Panc1 (cell line): ENCODE results near the gene MAGI2. TPM values are rescaled to one million over a fixed set of nuclear protein-coding genes. Genes with fewer than 3 reads are reported as not detected.

ENCODE experiments used
- ATAC-seq: fragments of 200-7000 bp; cut with Tn5 transposase; 2 replicates; pipeline ENCODE4 v1.9.1; 2020; ENCODE audit warnings: mild to moderate bottlenecking, moderate library complexity
- BruUV-seq: library from RNA; stranded (reverse); fragments of 400-500 nt; replicated peaks from 2 replicates; lab custom pipeline; 2021; lab: Mats Ljungman, UMichigan
- CTCF ChIA-PET: fragments of 300-600 bp; sonication (Branson Sonifier 250); formaldehyde crosslinking; loops from one replicate; lab custom pipeline; 2022; ENCODE audit warnings: antibody characterized with exemption; lab: Charles Lee
- POLR2A ChIA-PET: fragments of 300-600 bp; sonication (Branson Sonifier 250); formaldehyde crosslinking; loops from one replicate; lab custom pipeline; 2022; ENCODE audit warnings: antibody characterized with exemption; lab: Charles Lee
- DNase-seq: peaks from one replicate; pipeline ENCODE4 v3.0.0-alpha.2; 2010; ENCODE audit warnings: low read depth, low spot score
- H3K27ac ChIP-seq: 2 replicates; pipeline ENCODE4 v1.5.1; 2011; ENCODE audit warnings: mild to moderate bottlenecking, low read length, inconsistent platforms
- H3K27me3 ChIP-seq: fragments of 200-500 bp; sonication (Bioruptor generic); 2 replicates; pipeline ENCODE4 v1.6.0; 2014; ENCODE audit warnings: low read length, inconsistent platforms; ENCODE audit not compliant: control insufficient read depth, insufficient read depth
- H3K36me3 ChIP-seq: fragments of 200-500 bp; sonication (Bioruptor generic); 2 replicates; pipeline ENCODE4 v1.5.1; 2014; ENCODE audit warnings: inconsistent platforms, mild to moderate bottlenecking, low read length, moderate library complexity; ENCODE audit not compliant: control insufficient read depth, insufficient read depth
- H3K4me1 ChIP-seq: 2 replicates; pipeline ENCODE4 v1.5.1; 2011; ENCODE audit warnings: inconsistent platforms, mild to moderate bottlenecking, low read length, moderate library complexity; ENCODE audit not compliant: control insufficient read depth, insufficient read depth
- H3K4me3 ChIP-seq, 2 experiments: 2 replicates each; pipeline ENCODE4 v1.5.1; 2011 to 2012; ENCODE audit warnings: low read depth in 2 of 2, low read length in 2 of 2, mild to moderate bottlenecking in 2 of 2, inconsistent platforms in 1 of 2, moderate library complexity in 1 of 2
- H3K9me3 ChIP-seq: fragments of 200-500 bp; sonication (Bioruptor generic); 2 replicates; pipeline ENCODE4 v1.5.1; 2014; ENCODE audit warnings: low read depth, mild to moderate bottlenecking, inconsistent platforms, low read length, moderate library complexity; ENCODE audit not compliant: control insufficient read depth, insufficient read depth
- POLR2AphosphoS5 ChIP-seq: IDR thresholded peaks from 2 replicates; pipeline ENCODE4 v1.6.1; 2012; ENCODE audit warnings: mild to moderate bottlenecking, low read depth, low read length, moderate library complexity
- SIN3A ChIP-seq: IDR thresholded peaks from 2 replicates; pipeline ENCODE4 v1.6.1; 2012; ENCODE audit warnings: low read depth, mild to moderate bottlenecking, low read length, moderate library complexity, borderline replicate concordance; ENCODE audit not compliant: insufficient read depth
- TCF7L2 ChIP-seq: IDR thresholded peaks from 2 replicates; pipeline ENCODE4 v1.6.1; 2011; ENCODE audit warnings: mild to moderate bottlenecking, low read depth, low read length, inconsistent platforms
- in situ Hi-C: cut with HindIII; loops from 2 replicates; pipeline ENCODE4 v1.10.0; 2016; ENCODE audit warnings: low sequenced_read_pairs, low pct_unique_long_range_greater_than_20kb
- intact Hi-C: fragments of 100-400 bp; cut with micrococcal nuclease; formaldehyde crosslinking; loops from one replicate; pipeline ENCODE4 v1.10.0; 2022; ENCODE audit not compliant: unreplicated experiment
- total RNA-seq: library from RNA; stranded (reverse); gene quantifications from one replicate; pipeline ENCODE4 v1.2.1, GENCODE V29; 2021; ENCODE audit not compliant: unreplicated experiment
- TF ChIP-seq, protein P1 (sequence below): fragments of 450-650 bp; IDR thresholded peaks from 2 replicates; pipeline ENCODE4 v1.5.1; 2017; ENCODE audit warnings: mild to moderate bottlenecking
- TF ChIP-seq, protein P2 (sequence below), 2 experiments: IDR thresholded peaks; 2 replicates each; pipeline ENCODE4 v1.6.1; 2011 to 2012; ENCODE audit warnings: low read depth in 2 of 2, control low read depth in 1 of 2, low read length in 1 of 2, mild to moderate bottlenecking in 1 of 2, moderate library complexity in 1 of 2; ENCODE audit not compliant: insufficient read depth in 1 of 2

The MAGI2 gene
- total RNA-seq, 1 experiment from 2014 or later = 5.4 TPM

DNA sequence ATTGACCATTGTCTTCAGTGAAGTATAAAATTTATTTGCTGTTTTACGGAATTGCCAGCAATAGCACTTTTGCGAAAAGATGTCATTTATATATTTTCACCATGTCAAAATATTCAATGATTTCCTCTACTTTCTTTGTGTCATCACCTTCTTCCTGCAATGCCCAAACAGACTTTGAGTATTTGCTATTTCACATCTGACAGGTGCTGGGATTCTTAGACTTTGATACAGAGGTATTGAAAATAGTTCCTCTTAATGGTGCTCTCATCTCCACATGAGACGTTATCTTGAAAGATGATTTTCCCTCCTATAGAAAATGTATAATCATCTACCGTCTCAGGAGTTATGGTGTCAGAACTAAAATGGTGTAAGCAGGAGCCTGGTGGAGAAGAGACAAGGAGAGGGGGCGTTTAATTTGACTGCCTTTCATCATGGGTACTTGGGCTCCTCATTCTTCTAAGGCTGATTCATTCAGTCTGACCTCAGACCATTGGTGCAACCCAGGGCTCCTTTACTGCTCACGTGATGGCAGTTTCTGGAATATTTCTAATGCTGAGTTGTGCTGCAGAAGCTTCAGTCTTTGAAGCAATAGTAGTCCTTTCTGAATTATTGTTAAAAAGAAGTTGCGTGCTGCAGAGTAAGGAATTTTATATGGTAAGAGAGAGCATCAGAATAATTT, 1250.3 kb downstream of the MAGI2 start:
- 0 out of 2 replicates have a peak, but pooled peaks cover 4% of the 10 kb centered on the region for H3K27me3 ChIP-seq
- ChIA-PET POLR2A (no interaction called here), CTCF (no interaction called here)
- H3K27ac ChIP-seq = no peak overlapping the region
- TF ChIP-seq, protein P1, sequence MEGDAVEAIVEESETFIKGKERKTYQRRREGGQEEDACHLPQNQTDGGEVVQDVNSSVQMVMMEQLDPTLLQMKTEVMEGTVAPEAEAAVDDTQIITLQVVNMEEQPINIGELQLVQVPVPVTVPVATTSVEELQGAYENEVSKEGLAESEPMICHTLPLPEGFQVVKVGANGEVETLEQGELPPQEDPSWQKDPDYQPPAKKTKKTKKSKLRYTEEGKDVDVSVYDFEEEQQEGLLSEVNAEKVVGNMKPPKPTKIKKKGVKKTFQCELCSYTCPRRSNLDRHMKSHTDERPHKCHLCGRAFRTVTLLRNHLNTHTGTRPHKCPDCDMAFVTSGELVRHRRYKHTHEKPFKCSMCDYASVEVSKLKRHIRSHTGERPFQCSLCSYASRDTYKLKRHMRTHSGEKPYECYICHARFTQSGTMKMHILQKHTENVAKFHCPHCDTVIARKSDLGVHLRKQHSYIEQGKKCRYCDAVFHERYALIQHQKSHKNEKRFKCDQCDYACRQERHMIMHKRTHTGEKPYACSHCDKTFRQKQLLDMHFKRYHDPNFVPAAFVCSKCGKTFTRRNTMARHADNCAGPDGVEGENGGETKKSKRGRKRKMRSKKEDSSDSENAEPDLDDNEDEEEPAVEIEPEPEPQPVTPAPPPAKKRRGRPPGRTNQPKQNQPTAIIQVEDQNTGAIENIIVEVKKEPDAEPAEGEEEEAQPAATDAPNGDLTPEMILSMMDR = no peak
- TF ChIP-seq SIN3A (no peak), POLR2AphosphoS5 (no peak), TCF7L2 (no peak)
- TF ChIP-seq, protein P2, sequence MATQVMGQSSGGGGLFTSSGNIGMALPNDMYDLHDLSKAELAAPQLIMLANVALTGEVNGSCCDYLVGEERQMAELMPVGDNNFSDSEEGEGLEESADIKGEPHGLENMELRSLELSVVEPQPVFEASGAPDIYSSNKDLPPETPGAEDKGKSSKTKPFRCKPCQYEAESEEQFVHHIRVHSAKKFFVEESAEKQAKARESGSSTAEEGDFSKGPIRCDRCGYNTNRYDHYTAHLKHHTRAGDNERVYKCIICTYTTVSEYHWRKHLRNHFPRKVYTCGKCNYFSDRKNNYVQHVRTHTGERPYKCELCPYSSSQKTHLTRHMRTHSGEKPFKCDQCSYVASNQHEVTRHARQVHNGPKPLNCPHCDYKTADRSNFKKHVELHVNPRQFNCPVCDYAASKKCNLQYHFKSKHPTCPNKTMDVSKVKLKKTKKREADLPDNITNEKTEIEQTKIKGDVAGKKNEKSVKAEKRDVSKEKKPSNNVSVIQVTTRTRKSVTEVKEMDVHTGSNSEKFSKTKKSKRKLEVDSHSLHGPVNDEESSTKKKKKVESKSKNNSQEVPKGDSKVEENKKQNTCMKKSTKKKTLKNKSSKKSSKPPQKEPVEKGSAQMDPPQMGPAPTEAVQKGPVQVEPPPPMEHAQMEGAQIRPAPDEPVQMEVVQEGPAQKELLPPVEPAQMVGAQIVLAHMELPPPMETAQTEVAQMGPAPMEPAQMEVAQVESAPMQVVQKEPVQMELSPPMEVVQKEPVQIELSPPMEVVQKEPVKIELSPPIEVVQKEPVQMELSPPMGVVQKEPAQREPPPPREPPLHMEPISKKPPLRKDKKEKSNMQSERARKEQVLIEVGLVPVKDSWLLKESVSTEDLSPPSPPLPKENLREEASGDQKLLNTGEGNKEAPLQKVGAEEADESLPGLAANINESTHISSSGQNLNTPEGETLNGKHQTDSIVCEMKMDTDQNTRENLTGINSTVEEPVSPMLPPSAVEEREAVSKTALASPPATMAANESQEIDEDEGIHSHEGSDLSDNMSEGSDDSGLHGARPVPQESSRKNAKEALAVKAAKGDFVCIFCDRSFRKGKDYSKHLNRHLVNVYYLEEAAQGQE (IDR thresholded peaks at IDR 0.05; ENCODE audit: insufficient read depth in 1 of 2, low read depth in 2 of 2, low read length in 1 of 2) = no peak
- intact Hi-C loops (no loop called here), in situ Hi-C loops (no loop called here)
- no peaks in the 10 kb centered on the region for H3K9me3 ChIP-seq
- H3K4me1 ChIP-seq = no peaks in the 10 kb centered on the region
- BruUV-seq = no TSS peak
- ATAC-seq (no peak), DNase-seq (no peak)
- no peak overlapping the region for H3K4me3 ChIP-seq
- no peaks in the 10 kb centered on the region for H3K36me3 ChIP-seq

- POLR2A ChIA-PET = no interaction called here
- no peak for DNase-seq
- no peak overlapping the region for H3K27ac ChIP-seq
- no peaks in the 10 kb centered on the region for H3K4me1 ChIP-seq
- TF ChIP-seq, protein P1 = no peak
- TF ChIP-seq, protein P2 (IDR thresholded peaks at IDR 0.05; ENCODE audit: insufficient read depth in 1 of 2, low read depth in 2 of 2, low read length in 1 of 2) = no peak
- TF ChIP-seq SIN3A (no peak), POLR2AphosphoS5 (no peak), TCF7L2 (no peak)
- no peak for ATAC-seq
- in situ Hi-C loops = no loop called here
- no peaks in the 10 kb centered on the region for H3K36me3 ChIP-seq
- peaks cover 2% of the 10 kb centered on the region; the same call in 1 of the 2 replicates for H3K27me3 ChIP-seq
- intact Hi-C loops = no loop called here
- no peaks in the 10 kb centered on the region for H3K9me3 ChIP-seq
- no peak overlapping the region for H3K4me3 ChIP-seq
- no TSS peak for BruUV-seq
- CTCF ChIA-PET = no interaction called here
Observed at GRCh38 chr7:78198756-78199155, 1254.7 kb downstream of the MAGI2 start.
